ELR (cell line): ENCODE data around the gene OR2Y1.
"Not testable (repeated sequence)": the region's sequence is repeated elsewhere in the genome, so short reads cannot be mapped to it uniquely, and the experiment has no call there.

ENCODE experiments used
- DNase-seq: peaks from one replicate; pipeline ENCODE4 v3.0.0-alpha.2; 2015; ENCODE audit warnings: low read depth

OR2Y1 gene

GRCh38 chr5:180739271-180739670 is 587 bp downstream of the OR2Y1 start:
- peak; percentile 3 for DNase-seq

- DNase-seq: no peak
Observed at GRCh38 chr5:180736536-180736935, 3.3 kb downstream of the OR2Y1 start.

GRCh38 chr5:180724944-180725343 is 14.9 kb downstream of the OR2Y1 start:
- DNase-seq: no peak

GRCh38 chr5:180723936-180724335 is 15.9 kb downstream of the OR2Y1 start:
- DNase-seq: no peak

GRCh38 chr5:180720486-180720885 is 19.4 kb downstream of the OR2Y1 start:
- no peak for DNase-seq

GRCh38 chr5:180719781-180720180 is 20.1 kb downstream of the OR2Y1 start:
- no peak for DNase-seq

GRCh38 chr5:180718810-180719453 is 20.9 kb downstream of the OR2Y1 start:
- DNase-seq: peak; percentile 50

GRCh38 chr5:180717989-180718388 is 21.9 kb downstream of the OR2Y1 start:
- DNase-seq: no peak

- peak; percentile 45 for DNase-seq
Observed at GRCh38 chr5:180704362-180704761, 35.5 kb downstream of the OR2Y1 start.

GRCh38 chr5:180703912-180704311 is 35.9 kb downstream of the OR2Y1 start:
- DNase-seq: no peak

- DNase-seq: not testable (repeated sequence)
Observed at GRCh38 chr5:180703371-180703770, 36.5 kb downstream of the OR2Y1 start.

- DNase-seq: not testable (repeated sequence)
Observed at GRCh38 chr5:180700440-180700839, 39.4 kb downstream of the OR2Y1 start.

GRCh38 chr5:180699042-180699441 is 40.8 kb downstream of the OR2Y1 start:
- no peak for DNase-seq

GRCh38 chr5:180696116-180696515 is 43.7 kb downstream of the OR2Y1 start:
- no peak for DNase-seq

GRCh38 chr5:180692429-180692828 is 47.4 kb downstream of the OR2Y1 start:
- DNase-seq: no peak

- no peak for DNase-seq
Observed at GRCh38 chr5:180691046-180691445, 48.8 kb downstream of the OR2Y1 start.

- DNase-seq: no peak
Observed at GRCh38 chr5:180690562-180690961, 49.3 kb downstream of the OR2Y1 start.

GRCh38 chr5:180689775-180690174 is 50.1 kb downstream of the OR2Y1 start:
- DNase-seq: no peak
